HG03060 (cell line): ENCODE results near the gene DESI1.
"Not testable (repeated sequence)": the region's sequence is repeated elsewhere in the genome, so short reads cannot be mapped to it uniquely, and the experiment has no call there.

Experiments
- ATAC-seq: cut with Tn5 transposase; IDR thresholded peaks from one replicate; pipeline ENCODE4 v1.9.1; 2021; ENCODE audit warnings: low read depth, moderate number of reproducible peaks; ENCODE audit not compliant: unreplicated experiment

The DESI1 gene

GRCh38 chr22:41563051-41563711, 57.7 kb downstream of the DESI1 start:
- ATAC-seq = no peak

DNA sequence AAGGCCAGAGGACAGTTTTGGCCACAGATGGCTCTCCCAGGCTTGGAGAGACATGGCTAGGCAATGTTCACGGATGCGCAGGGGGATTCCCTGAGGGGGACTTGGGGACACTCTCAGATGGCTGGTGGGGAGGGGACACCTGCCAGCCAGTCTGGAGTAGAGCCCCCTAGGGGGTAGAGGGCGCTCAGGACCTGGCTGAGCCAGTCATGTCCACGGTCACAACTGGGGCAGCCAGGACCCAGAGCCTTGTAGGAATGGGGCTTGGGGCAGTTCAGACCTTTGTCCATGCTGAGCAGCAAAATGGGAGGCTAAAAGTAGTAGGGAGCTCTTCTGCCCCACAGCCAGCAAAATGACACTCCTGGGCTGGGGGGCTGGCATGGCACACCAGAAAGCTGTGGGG, 58.4 kb downstream of the DESI1 start:
- ATAC-seq = no peak

- ATAC-seq = no peak
These were observed 59.1 kb downstream of the DESI1 start for GRCh38 chr22:41561788-41562187.

DNA sequence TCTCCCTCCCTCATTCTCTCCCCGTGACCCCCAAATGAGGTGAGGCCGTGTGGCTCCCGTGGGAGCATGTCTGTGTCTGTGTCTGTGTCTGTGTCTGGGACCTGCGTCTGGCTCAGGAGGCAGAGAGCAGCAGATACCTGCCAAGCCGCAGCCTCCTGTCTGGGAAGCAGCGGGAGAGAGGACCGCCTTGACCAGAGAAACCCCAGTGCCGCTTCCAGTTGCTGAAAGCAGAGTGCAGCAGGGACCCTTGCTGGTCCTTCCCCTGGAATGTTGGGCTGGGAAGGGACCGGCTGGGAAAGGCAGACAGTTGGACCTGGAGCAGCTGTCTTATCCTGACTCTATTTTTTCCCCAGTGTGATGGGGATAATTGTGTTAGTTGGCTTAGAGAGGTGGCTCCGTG, 59.5 kb downstream of the DESI1 start:
- ATAC-seq = no peak

DNA sequence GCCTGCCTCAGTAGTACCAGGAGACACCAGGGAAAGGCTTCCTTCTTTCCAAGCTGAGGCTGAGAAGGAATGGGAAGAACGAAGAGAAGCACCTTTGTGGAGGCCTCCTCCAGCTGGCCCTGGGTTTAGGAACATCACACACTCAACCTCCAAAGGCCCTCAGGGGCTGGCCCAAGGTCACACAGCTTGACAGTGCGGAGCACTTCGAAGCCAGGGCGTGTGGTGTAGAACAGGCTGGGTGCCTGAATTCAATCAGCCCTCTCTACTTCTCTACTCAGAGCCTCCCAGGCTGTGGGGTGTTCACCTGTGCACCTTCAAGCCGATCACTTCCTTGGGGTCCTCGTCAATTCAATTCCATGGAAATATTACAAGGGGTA, 60.8 kb downstream of the DESI1 start:
- ATAC-seq = no peak

- not testable (repeated sequence) for ATAC-seq
These were observed 62.6 kb downstream of the DESI1 start for GRCh38 chr22:41558241-41558630.

GRCh38 chr22:41557401-41558240, 63.2 kb downstream of the DESI1 start:
- no peak for ATAC-seq

GRCh38 chr22:41556561-41556960, 64.3 kb downstream of the DESI1 start:
- no peak for ATAC-seq

GRCh38 chr22:41555325-41555982, 65.4 kb downstream of the DESI1 start:
- ATAC-seq = no peak

DNA sequence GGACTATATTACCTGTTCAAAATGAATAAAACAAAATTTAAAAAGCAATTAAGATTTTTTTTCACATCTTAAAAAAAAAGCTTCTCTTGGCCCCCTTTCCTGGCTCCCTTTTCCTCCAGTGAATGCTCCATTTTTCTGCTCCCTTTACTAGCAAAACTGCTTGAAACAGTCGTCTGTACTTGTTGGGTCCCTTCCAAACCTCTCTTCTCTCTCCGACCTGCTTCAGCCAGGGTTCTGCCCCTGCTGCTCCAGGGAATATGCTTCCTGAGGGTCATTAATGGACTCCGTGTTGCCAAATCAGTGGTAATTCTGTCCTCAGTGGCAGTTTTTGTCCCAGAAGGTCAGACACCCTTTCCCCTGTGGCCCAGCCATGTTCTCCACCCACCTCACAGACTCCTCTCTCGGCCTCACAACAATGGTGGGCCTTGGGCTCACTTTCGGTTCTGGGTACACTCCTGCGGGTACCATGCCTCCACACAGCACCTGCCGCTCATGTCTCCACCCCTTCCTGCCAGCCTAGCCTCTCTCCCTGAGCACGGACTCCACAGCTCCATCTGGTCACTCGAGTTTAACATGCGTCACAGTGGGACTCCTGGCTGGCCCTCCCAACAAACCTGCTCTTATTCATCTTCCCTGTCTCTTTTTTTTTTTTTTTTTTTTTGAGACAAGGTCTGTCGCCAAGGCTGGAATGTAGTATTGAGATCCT, 68.8 kb downstream of the DESI1 start:
- ATAC-seq = no peak

GRCh38 chr22:41550952-41551491, 69.8 kb downstream of the DESI1 start:
- no peak for ATAC-seq

- ATAC-seq = no peak
These were observed 72.0 kb downstream of the DESI1 start for GRCh38 chr22:41548830-41549211.
